Kidney (tissue), 14 donors: ENCODE measurements around the gene STAG1. TPM values are rescaled to one million over a fixed set of nuclear protein-coding genes. Genes with fewer than 3 reads are reported as not detected.

Experiments used
- DNase-seq, 5 donors: peaks; one replicate each; pipeline ENCODE4 v3.0.0-alpha.2; 2013 to 2020
- FAIRE-seq: peaks from 2 replicates; lab custom pipeline; 2012; peaks lifted over from hg19 to GRCh38; lab: Jason Lieb, UNC
- H3K27ac ChIP-seq, 2 donors: one replicate each; pipeline ENCODE4 v1.7.0; 2013; ENCODE audit warnings: low read depth in 2 of 2, low read length in 2 of 2, inconsistent platforms in 1 of 2
- H3K27me3 ChIP-seq: one replicate; pipeline ENCODE4 v1.7.1; 2013; ENCODE audit warnings: low read length, inconsistent platforms; ENCODE audit not compliant: control insufficient read depth, insufficient read depth
- H3K36me3 ChIP-seq, 3 donors: one replicate each; pipeline versions ENCODE4 v1.7.0 to v1.7.1; 2013; ENCODE audit warnings: low read length in 3 of 3, control low read depth in 1 of 3, inconsistent platforms in 1 of 3; ENCODE audit not compliant: insufficient read depth in 3 of 3, control insufficient read depth in 2 of 3
- H3K4me1 ChIP-seq, 3 donors: one replicate each; pipeline versions ENCODE4 v1.7.0 to v1.7.1; 2013; ENCODE audit warnings: low read length in 3 of 3, inconsistent platforms in 1 of 3, low read depth in 1 of 3; ENCODE audit not compliant: control insufficient read depth in 2 of 3, insufficient read depth in 2 of 3
- H3K4me3 ChIP-seq, 3 donors: one replicate each; pipeline versions ENCODE4 v1.7.0 to v1.8.1; 2013; ENCODE audit warnings: low read length in 3 of 3, control low read depth in 1 of 3, inconsistent platforms in 1 of 3
- H3K9ac ChIP-seq, 3 donors: one replicate each; pipeline versions ENCODE4 v1.7.0 to v1.7.1; 2013; ENCODE audit warnings: low read length in 3 of 3, control low read depth in 1 of 3, inconsistent platforms in 1 of 3
- H3K9me3 ChIP-seq, 3 donors: one replicate each; pipeline versions ENCODE4 v1.7.0 to v1.7.1; 2013; ENCODE audit warnings: low read length in 3 of 3, control low read depth in 1 of 3, inconsistent platforms in 1 of 3; ENCODE audit not compliant: control insufficient read depth in 2 of 3, insufficient read depth in 1 of 3
- CTCF ChIP-seq: IDR thresholded peaks from 3 replicates; pipeline ENCODE4 v1.5.1; 2012; ENCODE audit warnings: mild to moderate bottlenecking, moderate library complexity, borderline replicate concordance; ENCODE audit not compliant: insufficient read depth; ENCODE audit errors: extremely low read depth
- intact Hi-C: fragments of 100-400 bp; cut with DNase I; formaldehyde crosslinking; loops from one replicate; pipeline ENCODE4 v1.11.1; 2022
- polyA plus RNA-seq: library from polyadenylated mRNA; stranded (reverse); fragments of 350-450 nt; fragmentation: Illumina TruSeq; extraction: RNeasy Lipid Tissue Mini Kit (QIAGEN cat#74804); gene quantifications from one replicate; pipeline ENCODE4 v1.2.3, GENCODE V29; 2014; ENCODE audit warnings: low read depth, low replicate concordance; ENCODE audit not compliant: insufficient read depth
- total RNA-seq: library from RNA; stranded (reverse); fragmentation: NEBNext Ultra II Directional; extraction: Animal tissue kit (Norgen Biotek cat#: 25700); gene quantifications from one replicate; pipeline ENCODE4 v1.2.1, GENCODE V29; 2021
- donor health status: control.
- donor health status: control.
- donor health status: control.
- donor health status: control.
- donor health status: control.
- donor health status: DM: yes; HTN: yes; CAD: no.
- donor health status: Normal renal cell carcinoma (clear cell type).

The STAG1 gene
- total and polyA plus RNA-seq, 2 donors from 2014 or later = 7.8 to 49.9 TPM

DNA sequence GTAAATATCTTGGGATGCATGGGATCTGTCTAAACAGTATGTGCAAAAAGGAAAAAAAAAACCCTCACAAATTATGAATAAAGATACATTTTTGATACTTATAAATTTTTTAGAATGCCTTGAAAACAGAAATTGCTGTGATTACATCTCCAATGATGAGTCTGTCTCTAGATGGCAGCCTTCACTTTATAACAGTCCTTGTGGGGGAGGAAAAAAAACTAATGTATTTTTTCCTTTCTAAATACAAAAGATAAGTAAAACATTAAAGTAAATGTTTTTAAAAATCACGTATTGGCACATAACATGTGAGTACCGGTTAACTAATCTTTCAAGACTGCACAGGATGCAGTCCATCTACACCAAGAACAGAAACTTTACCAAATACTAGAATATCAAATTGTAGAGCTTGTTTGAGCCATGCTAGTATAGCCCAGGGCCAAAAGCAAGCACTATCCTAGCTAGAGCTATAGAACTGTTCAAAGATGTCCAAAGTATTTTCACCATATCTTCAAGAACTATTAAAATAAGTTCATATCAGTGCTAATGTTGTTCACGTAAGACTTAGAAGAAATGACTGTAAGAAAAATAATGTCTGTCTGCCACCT is 206.4 kb downstream of the STAG1 start:
- Histone ChIP-seq H3K36me3 (no peaks in the 10 kb centered on the region), H3K27me3 (no peaks in the 10 kb centered on the region), H3K4me1 (no peaks in the 10 kb centered on the region), H3K9me3 (no peaks in the 10 kb centered on the region), H3K9ac (no peak overlapping the region), H3K27ac (no peak overlapping the region), H3K4me3 (no peak overlapping the region)
- TF ChIP-seq CTCF = peak; percentile 38
- peak; percentile 80 for FAIRE-seq
- intact Hi-C loops = no loop called here
- DNase-seq = peak in 2 of 5 donors; percentile 14 to 26

DNA sequence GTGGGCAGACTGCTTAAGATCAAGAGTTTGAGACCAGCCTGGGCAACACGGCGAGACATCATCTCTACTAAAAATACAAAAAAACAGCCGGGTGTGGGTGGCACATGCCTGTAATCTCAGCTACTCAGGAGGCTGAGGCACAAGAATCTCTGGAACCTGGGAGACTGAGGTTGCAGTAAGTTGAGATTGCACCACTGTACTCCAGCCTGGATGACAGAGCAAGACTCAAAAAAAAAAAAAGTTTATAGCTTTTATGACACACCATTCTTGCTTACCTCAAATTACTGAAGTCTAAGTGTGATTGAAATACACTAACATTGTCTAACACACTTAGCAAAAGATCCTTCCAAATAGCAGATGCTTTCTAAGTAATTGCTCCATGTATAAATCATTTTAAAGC is 207.6 kb downstream of the STAG1 start:
- H3K9ac ChIP-seq = no peak overlapping the region
- H3K4me3 ChIP-seq = no peak overlapping the region
- intact Hi-C loops = no loop called here
- peaks cover 0 to 3% (median 0%) of the 10 kb centered on the region in 3 donors for H3K36me3 ChIP-seq
- H3K27me3 ChIP-seq = no peaks in the 10 kb centered on the region
- no peaks in the 10 kb centered on the region for H3K4me1 ChIP-seq
- no peak for FAIRE-seq
- DNase-seq = no peak
- TF ChIP-seq CTCF = no peak
- no peak overlapping the region for H3K27ac ChIP-seq
- H3K9me3 ChIP-seq = no peaks in the 10 kb centered on the region

DNA sequence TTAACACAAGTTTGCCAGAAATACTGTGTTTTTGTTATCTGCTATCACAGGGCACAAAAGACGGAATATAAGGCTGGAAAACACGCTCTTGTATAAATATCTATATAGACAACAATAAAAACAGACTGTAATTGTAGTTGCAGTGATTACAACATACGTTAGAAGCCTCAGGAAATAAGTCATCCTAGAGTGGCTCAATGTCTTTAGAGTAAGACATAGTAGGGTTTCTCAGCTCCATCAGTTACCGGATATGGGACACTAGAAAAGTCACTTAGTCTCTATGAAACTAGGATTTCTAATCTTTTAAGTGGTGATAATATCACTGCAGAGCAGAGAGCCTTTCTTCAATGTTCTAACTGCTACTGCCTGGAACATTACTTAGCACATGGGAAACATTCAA is 208.8 kb downstream of the STAG1 start:
- intact Hi-C loops = no loop called here
- peaks cover 0 to 3% (median 0%) of the 10 kb centered on the region in 3 donors for H3K36me3 ChIP-seq

More for the DNA sequence above, 208.8 kb downstream of the STAG1 start:
- H3K27me3 ChIP-seq = no peaks in the 10 kb centered on the region
- H3K27ac ChIP-seq = no peak overlapping the region
- no peak for FAIRE-seq
- no peaks in the 10 kb centered on the region for H3K4me1 ChIP-seq
- H3K9ac ChIP-seq = no peak overlapping the region
- TF ChIP-seq CTCF = no peak
- H3K9me3 ChIP-seq = no peaks in the 10 kb centered on the region
- DNase-seq = no peak
- H3K4me3 ChIP-seq = no peak overlapping the region
